ENCODE measurements around the gene PTCH1. TPM values are rescaled to one million over a fixed set of nuclear protein-coding genes. Genes with fewer than 3 reads are reported as not detected.

Gene PTCH1
- total RNA-seq, 1 experiment from 2014 or later: 15.2 TPM

GRCh38 chr9:95545831-95546567 lies 29.2 kb upstream of the PTCH1 start:
- no peaks in the 10 kb centered on the region for H3K9me2 ChIP-seq (ENCODE audit: insufficient read depth)
- ATAC-seq: no peak
- H3K9me3 ChIP-seq (ENCODE audit: control insufficient read depth in 1 of 2, insufficient read depth in 1 of 2, low read depth in 1 of 2, low read length in 2 of 2): no peaks in the 10 kb centered on the region
- intact Hi-C loops (cut with micrococcal nuclease): no loop called here
- no peak overlapping the region for H3K4me2 ChIP-seq (ENCODE audit: low read length)
- no peak overlapping the region for H3K9ac ChIP-seq (ENCODE audit: low read length)
- no peak overlapping the region for H3K4me3 ChIP-seq (replicated peaks in 1 of 2; ENCODE audit: low read depth in 1 of 2, low read length in 2 of 2)
- CTCF ChIA-PET: no interaction called here
- no peaks in the 10 kb centered on the region for H4K20me1 ChIP-seq (ENCODE audit: insufficient read depth)
- H3K4me1 ChIP-seq (ENCODE audit: control insufficient read depth in 1 of 2, insufficient read depth in 2 of 2, low read length in 2 of 2): no peaks in the 10 kb centered on the region
- H3K27ac ChIP-seq (ENCODE audit: low read depth, low read length): no peak overlapping the region
- DNase-seq (ENCODE audit: low read depth, low spot score): no peak
- H3K36me3 ChIP-seq (ENCODE audit: control insufficient read depth in 1 of 2, insufficient read depth in 2 of 2, low read length in 2 of 2): no peaks in the 10 kb centered on the region
- RAD21 ChIA-PET (ENCODE audit: low non-redundant PET in 1 of 2, low total read pairs in 2 of 2, uncharacterized antibody in 2 of 2, unreplicated experiment in 2 of 2): no interaction called here
- TF ChIP-seq EGR1 (IDR thresholded peaks at IDR 0.05; ENCODE audit: low read depth) (no peak), EZH2phosphoT487 (IDR thresholded peaks at IDR 0.05; ENCODE audit: borderline replicate concordance) (no peak), CEBPB (IDR thresholded peaks at IDR 0.05; ENCODE audit: low read depth) (no peak), ZNF274 (IDR thresholded peaks at IDR 0.05; ENCODE audit: low read depth, low read length) (no peak), JUND (IDR thresholded peaks at IDR 0.05) (no peak), ATF3 (IDR thresholded peaks at IDR 0.05) (no peak)
- TF ChIP-seq, protein P1, sequence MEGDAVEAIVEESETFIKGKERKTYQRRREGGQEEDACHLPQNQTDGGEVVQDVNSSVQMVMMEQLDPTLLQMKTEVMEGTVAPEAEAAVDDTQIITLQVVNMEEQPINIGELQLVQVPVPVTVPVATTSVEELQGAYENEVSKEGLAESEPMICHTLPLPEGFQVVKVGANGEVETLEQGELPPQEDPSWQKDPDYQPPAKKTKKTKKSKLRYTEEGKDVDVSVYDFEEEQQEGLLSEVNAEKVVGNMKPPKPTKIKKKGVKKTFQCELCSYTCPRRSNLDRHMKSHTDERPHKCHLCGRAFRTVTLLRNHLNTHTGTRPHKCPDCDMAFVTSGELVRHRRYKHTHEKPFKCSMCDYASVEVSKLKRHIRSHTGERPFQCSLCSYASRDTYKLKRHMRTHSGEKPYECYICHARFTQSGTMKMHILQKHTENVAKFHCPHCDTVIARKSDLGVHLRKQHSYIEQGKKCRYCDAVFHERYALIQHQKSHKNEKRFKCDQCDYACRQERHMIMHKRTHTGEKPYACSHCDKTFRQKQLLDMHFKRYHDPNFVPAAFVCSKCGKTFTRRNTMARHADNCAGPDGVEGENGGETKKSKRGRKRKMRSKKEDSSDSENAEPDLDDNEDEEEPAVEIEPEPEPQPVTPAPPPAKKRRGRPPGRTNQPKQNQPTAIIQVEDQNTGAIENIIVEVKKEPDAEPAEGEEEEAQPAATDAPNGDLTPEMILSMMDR (IDR thresholded peaks at IDR 0.05 in 2 of 3, conservative IDR thresholded peaks at IDR 0.05 in 1 of 3; ENCODE audit: borderline replicate concordance in 1 of 3, insufficient read depth in 1 of 3, low read depth in 2 of 3, low read length in 2 of 3): no peak
- TF ChIP-seq, protein P2, sequence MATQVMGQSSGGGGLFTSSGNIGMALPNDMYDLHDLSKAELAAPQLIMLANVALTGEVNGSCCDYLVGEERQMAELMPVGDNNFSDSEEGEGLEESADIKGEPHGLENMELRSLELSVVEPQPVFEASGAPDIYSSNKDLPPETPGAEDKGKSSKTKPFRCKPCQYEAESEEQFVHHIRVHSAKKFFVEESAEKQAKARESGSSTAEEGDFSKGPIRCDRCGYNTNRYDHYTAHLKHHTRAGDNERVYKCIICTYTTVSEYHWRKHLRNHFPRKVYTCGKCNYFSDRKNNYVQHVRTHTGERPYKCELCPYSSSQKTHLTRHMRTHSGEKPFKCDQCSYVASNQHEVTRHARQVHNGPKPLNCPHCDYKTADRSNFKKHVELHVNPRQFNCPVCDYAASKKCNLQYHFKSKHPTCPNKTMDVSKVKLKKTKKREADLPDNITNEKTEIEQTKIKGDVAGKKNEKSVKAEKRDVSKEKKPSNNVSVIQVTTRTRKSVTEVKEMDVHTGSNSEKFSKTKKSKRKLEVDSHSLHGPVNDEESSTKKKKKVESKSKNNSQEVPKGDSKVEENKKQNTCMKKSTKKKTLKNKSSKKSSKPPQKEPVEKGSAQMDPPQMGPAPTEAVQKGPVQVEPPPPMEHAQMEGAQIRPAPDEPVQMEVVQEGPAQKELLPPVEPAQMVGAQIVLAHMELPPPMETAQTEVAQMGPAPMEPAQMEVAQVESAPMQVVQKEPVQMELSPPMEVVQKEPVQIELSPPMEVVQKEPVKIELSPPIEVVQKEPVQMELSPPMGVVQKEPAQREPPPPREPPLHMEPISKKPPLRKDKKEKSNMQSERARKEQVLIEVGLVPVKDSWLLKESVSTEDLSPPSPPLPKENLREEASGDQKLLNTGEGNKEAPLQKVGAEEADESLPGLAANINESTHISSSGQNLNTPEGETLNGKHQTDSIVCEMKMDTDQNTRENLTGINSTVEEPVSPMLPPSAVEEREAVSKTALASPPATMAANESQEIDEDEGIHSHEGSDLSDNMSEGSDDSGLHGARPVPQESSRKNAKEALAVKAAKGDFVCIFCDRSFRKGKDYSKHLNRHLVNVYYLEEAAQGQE (IDR thresholded peaks at IDR 0.05; ENCODE audit: low read depth): no peak
- no peaks in the 10 kb centered on the region for H3K27me3 ChIP-seq (ENCODE audit: insufficient read depth, low read length)
- no peak overlapping the region for H2AFZ ChIP-seq (ENCODE audit: low read depth, low read length, poor library complexity, severe bottlenecking)
- POLR2A ChIA-PET: no interaction called here
- H3K79me2 ChIP-seq (ENCODE audit: insufficient read depth, low read length): no peaks in the 10 kb centered on the region
- no TSS peak for BruUV-seq (replicated peaks)

All from HCT116 (cell line).